Measurements from ENCODE around the gene PCDHGB6.

PCDHGB6 gene

GRCh38 chr5:141398608-141399007, 9.2 kb upstream of the PCDHGB6 start (continued):
- TF ChIP-seq ZNF449 (tag by site-specific recombination; IDR thresholded peaks at IDR 0.05) (no peak), ZNF501 (tag by site-specific recombination; IDR thresholded peaks at IDR 0.05) (no peak), ZNF280C (tag by site-specific recombination; IDR thresholded peaks at IDR 0.05) (no peak), ZNF362 (tag by site-specific recombination; IDR thresholded peaks at IDR 0.05) (no peak)

- POLR2A ChIA-PET, result no interaction called here
- Histone ChIP-seq H3K4me1 (ENCODE audit: control insufficient read depth, insufficient read depth, low read length) (no peaks in the 10 kb centered on the region), H3K27ac (ENCODE audit: extremely low read depth, low read depth, low read length) (no peak overlapping the region), H3K9me3 (ENCODE audit: control insufficient read depth, insufficient read depth, low read depth, low read length) (no peaks in the 10 kb centered on the region; the same call in 1 of the 2 replicates), H3K4me3 (ENCODE audit: low read depth, low read length) (no peak overlapping the region), H3K36me3 (ENCODE audit: control insufficient read depth in 2 of 2, insufficient read depth in 1 of 2, low read length in 2 of 2) (no peaks in the 10 kb centered on the region)
- no peak for TF ChIP-seq SCRT1 (tag by site-specific recombination; IDR thresholded peaks at IDR 0.05; ENCODE audit: borderline replicate concordance)
- TF ChIP-seq ZNF830 (tag by site-specific recombination; IDR thresholded peaks at IDR 0.05; ENCODE audit: low read depth), result no peak
- CTCF ChIA-PET, result interaction anchor here (1.0 to 1.5 kb wide), 3 partner anchors 22 to 165 kb away, joined by 3 to 4 read pairs (median 3); partner anchors contain the start of gene PCDHGA11
Observed at GRCh38 chr5:141399555-141400258, 8.1 kb upstream of the PCDHGB6 start.

GRCh38 chr5:141402553-141403243, 5.1 kb upstream of the PCDHGB6 start, which contains the start of gene PCDHGA9:
Gene PCDHGA9 (plus strand): TSS chr5:141402778. CDS start chr5:141402953, 175 bp downstream.
- POLR2A ChIA-PET, result no interaction called here
- TF ChIP-seq ZNF248 (tag by site-specific recombination; IDR thresholded peaks at IDR 0.05) (no peak), ZBTB17 (tag by site-specific recombination; IDR thresholded peaks at IDR 0.05) (no peak), ZBTB11 (tag by site-specific recombination; conservative IDR thresholded peaks at IDR 0.05; ENCODE audit: low read depth) (no peak), ZNF530 (tag by site-specific recombination; IDR thresholded peaks at IDR 0.05; ENCODE audit: low read depth) (no peak), ZNF768 (tag by site-specific recombination; IDR thresholded peaks at IDR 0.05) (no peak)
- Histone ChIP-seq H3K27ac (ENCODE audit: extremely low read depth, low read depth, low read length) (no peak within 1 kb of the TSS), H3K9me3 (ENCODE audit: control insufficient read depth, insufficient read depth, low read depth, low read length) (no peaks in the 10 kb centered on the region; the same call in 1 of the 2 replicates), H3K36me3 (ENCODE audit: control insufficient read depth in 2 of 2, insufficient read depth in 1 of 2, low read length in 2 of 2) (no peaks in the 10 kb centered on the region), H3K4me1 (ENCODE audit: control insufficient read depth, insufficient read depth, low read length) (no peaks in the 10 kb centered on the region), H3K4me3 (ENCODE audit: low read depth, low read length) (no peak within 1 kb of the TSS)
- CTCF ChIA-PET, result interaction anchor here (0.8 kb wide), 2 partner anchors 20 to 155 kb away, joined by 3 to 4 read pairs; partner anchors contain the start of gene PCDHGA7
